ENCODE measurements around the gene ASIC1.

The ASIC1 gene

DNA sequence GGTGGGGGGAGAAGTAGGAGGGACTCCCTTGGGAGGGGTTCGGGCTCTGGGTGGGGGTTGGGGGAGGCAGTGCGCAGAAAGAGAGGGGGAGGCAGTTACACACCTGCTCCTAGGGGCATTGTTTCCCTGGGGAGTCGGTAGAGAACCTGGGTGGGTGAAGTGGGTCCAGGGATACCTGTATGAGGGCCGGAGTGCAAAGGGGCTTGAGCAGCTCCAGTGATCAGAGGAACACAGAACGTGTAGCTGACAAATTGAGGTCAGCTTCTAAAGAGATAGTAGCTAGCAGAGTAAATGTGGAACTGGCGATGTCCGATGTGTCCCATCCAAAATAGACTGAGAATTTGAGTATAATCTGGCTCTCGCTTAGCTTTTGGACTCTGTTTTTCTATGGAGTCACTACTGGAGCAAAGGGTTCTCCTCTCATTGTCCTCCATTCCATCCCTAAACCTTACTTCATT lies 28.2 kb downstream of the ASIC1 start:
- DNase-seq, result no peak

DNA sequence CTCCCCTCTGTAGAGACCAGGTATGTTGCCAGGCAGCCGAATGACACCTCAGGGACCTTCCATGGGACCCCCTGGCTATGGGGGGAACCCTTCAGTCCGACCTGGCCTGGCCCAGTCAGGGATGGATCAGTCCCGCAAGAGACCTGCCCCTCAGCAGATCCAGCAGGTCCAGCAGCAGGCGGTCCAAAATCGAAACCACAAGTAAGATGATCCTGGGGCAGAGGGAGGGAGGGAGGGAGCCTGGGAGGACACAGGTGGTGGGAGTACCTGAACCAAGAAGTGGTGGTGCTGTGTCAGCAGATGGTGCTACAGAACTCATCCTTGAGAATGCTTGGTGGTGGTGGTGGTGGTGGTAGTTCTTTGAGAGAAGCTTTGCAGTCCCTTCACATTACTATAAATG lies 28.8 kb downstream of the ASIC1 start:
- no peak for DNase-seq

DNA sequence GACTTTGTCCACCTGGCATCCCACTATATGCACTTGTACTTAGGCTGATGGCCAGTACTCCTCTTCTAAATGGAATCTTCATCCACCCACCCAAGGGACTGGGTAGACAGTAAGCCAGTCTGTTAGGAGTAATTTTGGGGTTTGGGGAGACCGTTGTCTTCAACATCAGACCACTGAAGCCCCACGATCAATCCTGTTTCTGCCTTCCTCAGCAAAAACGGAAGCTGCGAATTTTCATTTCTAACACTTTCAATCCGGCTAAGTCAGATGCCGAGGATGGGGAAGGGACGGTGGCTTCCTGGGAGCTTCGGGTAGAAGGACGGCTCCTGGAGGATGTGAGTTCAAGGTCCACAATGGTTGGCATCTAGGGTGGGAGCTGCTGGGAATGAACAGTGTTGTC lies 29.8 kb downstream of the ASIC1 start:
- no peak for DNase-seq

DNA sequence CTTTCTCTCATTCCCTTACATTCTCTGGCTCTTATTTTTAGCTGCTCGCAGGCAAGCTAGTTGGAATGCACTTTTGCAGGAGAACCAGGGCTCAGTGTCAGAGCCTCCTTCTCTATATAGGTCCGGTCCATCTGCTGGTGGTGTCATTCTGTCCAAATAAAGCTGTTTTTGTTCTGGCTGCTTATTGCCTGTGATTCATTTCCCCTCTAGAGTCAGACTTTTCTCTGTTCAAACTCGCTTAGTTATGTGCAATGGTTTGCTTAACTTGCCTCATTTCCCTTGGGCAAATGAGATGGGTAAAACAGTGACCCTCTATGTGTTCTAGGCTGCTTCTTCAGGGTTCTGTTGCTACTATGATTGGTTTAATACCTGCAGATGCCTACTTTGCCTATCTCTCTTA lies 30.6 kb downstream of the ASIC1 start:
- DNase-seq, result no peak

GRCh38 chr12:50088577-50089335 lies 31.4 kb downstream of the ASIC1 start:
- peak; percentile 45 for DNase-seq

- no peak for DNase-seq
Observed at GRCh38 chr12:50089730-50090129, 32.3 kb downstream of the ASIC1 start.

GRCh38 chr12:50090391-50090790 lies 33.0 kb downstream of the ASIC1 start:
- no peak for DNase-seq

DNA sequence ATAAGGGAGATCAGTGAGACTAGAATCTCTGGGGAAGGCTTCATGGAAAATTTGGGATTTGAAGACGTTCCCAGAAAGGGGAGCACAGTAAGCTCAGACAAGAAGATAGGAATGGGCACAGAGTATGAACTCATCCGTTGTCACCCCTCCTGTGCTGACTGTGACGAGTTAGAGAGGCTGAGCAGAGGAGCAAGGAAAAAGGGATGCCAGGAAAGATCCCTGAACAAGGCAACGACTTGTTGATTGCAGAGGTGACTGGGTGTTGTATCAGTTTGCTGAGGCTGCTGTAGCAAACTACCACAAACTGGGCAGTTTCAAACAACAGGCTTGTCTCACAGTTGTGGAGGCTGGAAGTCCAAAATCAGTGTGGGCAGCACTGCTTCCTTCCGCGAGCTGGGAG lies 40.6 kb downstream of the ASIC1 start:
- no peak for DNase-seq

DNA sequence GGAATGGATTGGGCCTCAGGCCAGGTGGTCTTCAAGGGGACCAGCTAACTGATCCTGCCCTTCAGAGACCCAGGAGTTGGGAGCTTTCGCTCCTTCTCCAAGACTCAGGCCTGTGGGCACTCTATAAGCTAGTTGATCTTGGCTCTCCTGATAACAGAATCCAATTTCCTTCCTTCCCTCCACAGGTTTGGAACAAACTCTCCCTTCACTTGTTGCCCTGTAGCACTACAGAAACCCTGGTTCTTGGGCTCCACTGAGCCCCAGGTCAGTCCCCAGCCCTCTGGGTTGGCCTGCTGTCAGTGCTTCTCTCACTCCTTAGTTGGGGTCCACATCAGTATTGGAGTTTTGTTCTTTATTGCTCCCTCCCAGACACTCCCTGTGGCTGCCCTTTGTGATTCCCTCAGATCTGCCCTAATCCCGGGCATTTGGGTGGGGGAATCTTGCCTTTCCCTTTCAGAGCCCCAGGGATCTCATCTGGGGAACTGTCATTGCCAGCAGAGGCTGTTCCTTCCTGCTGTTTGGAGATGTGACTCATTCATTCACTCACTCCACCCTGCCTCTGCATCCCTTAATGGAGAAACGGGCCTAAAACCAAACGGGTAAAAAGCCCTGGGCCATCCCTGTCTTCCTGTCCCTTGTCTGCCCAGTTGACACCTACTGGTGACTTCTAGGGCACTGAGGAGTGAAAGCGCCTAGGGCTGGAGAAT lies 42.1 kb downstream of the ASIC1 start:
- DNase-seq, result no peak

GRCh38 chr12:50100561-50100960 lies 43.2 kb downstream of the ASIC1 start:
- no peak for DNase-seq

DNA sequence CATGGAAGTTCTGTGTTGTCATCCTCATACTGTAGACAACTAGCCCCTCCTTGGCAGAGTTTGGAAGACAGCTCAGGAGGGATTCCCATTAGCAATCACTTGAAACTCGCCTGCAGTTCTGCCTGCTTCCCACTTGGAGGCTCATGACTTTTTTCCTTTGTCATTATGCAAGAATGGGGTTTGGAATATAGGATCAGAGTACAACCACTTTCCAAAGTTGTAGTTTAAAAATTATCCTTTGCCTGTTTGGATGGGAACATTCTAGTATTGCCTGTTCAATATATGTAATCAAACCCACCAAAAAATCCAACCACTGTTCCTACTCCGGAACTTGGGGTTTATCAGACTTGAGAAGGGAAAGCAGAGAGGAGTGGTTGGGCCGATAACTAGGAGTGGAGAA lies 44.3 kb downstream of the ASIC1 start:
- DNase-seq, result peak; percentile 22

DNA sequence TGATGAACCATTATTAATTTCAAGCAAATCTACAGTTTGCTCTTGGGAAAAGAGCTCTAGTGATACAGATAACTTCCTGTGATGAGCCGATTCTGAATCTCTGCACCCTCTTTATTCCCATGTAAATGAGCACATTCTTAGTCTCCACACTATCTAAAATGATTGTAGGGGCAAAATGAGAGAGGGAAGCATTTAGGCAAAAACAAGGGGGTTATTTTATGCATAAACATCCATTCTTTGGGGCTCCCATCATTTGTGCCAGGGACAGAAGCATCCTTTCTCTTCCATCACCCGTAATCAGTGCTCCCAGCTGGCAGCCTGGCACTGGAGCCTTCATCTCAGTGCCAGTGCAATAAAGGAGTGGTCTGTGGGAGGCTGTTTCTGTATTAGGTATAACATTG lies 44.7 kb downstream of the ASIC1 start:
- DNase-seq, result peak; percentile 52

DNA sequence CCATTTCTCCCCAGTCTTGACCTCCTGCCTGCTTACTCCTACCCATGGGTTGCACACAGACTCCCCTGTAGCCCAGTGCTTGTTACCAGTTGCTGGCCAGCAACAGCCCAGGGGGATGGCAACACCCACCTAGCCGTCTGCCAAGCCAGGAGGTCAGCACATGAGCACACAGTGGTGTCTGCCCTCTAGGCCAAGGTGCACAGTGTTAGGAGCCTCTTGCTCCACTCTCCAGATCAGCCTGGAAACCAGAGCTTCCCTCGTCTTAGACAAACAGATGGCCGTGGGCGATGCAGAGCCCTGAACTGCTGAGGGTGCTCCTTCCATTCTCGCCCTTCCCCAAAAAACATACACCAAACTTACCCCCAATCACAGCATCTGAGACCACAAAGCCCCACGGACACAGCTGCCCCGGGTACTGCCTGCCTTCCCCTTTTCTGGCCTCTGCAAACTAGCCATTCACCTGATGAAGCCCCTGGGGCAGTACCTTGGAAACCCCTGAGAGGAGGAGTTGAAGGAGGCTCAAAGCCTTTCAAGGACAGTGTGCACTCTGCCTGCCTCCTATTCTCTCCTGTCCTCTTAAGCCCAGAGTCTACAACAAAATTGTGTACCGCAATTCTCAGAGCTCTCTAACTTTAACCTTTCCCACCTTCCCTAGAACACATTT lies 45.4 kb downstream of the ASIC1 start:
- no peak for DNase-seq

DNA sequence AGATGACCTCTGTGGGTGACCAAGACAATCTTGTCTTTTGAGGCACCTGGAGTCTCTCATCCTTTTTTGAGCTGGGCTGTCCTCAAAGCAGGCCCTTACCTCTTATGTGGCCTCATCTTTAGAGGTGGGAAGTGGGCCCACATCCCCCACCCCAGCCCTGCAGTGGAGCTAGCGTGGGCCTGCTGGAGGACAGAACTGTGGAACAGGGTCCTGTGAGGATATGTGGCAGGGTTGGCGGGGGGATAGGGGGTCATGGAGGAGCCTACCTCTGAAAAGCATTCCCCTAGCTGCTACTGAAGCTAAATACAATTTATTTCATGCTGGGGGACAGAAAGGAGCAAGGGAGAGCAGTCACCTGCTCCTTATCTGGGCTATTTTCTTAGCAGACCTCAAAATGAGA lies 46.0 kb downstream of the ASIC1 start:
- DNase-seq, result no peak

DNA sequence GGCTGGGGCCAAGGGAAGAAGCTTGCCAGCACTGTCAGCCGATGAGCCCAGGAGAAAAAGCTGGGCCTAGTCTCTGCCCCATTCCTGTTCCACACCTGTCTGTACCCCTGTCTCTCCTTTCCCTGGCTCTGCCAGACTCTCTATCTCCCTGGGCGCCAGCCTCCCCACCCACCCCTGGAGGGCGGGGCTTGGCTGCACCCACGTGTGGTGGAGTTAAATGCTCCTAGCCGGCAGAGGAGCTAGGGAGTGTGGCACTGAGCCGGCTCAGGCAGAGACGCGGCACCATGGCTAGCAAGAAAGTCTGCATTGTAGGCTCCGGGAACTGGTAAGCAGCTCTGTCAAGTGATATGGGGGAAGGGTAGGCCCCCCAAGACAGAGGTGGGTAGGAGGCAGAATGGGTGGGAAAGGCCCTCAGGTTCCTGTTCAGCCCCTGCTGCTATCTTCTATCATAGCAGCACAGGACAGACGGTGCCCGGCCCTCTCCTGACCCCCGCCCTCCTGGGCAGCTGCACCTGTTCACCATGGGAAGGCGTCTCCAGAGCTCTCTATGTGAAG lies 46.4 kb downstream of the ASIC1 start, which contains the start of gene GPD1:
TSS of gene GPD1 (plus strand) at position 242 of the 555 bp plus-strand sequence. CDS start at position 285, 43 bp downstream.
- peak; percentile 72 for DNase-seq

GRCh38 chr12:50104417-50105366 lies 47.3 kb downstream of the ASIC1 start:
- DNase-seq, result no peak

DNA sequence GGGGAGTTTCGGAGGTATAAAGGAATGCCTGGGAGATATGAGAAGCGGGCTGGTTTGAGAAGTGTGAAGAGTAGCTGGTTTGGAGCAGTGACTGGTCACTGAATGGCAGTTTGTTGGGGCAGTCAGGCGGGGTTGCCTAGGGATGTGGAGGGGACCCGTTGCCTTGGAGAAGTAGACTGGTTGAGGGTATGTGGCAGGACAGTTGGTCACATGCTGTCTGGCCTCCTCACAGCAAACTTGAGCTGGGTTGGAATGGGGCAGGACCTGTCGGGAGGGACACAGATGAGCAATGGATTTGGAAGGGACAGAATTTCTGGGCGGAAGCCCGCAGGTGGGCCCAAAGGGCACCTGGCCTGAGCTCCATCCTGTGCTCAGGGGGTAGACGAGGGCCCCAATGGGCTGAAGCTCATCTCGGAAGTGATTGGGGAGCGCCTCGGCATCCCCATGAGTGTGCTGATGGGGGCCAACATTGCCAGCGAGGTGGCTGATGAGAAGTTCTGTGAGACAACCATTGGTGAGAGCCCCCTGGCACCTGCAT lies 48.6 kb downstream of the ASIC1 start:
- DNase-seq, result no peak

GRCh38 chr12:50106907-50107306 lies 49.5 kb downstream of the ASIC1 start:
- DNase-seq, result no peak

- DNase-seq, result no peak
Observed at GRCh38 chr12:50107416-50108268, 50.2 kb downstream of the ASIC1 start.

DNA sequence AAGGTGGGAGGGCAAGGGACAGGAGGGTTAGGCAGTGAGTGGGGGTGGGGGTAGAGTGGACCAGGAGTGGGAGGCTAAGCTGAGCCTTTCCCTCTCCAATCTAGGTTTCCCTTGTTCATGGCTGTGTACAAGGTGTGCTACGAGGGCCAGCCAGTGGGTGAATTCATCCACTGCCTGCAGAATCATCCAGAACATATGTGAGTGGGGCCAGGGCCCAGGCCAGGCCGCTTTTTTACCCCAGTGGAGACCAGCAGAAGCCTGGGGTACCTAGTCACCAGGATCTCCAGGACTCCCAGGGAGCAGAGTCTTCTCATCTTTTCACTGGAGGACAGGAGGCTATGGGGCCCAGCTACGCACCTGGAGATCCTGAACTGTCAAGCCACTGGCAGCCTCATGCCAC lies 51.9 kb downstream of the ASIC1 start:
- no peak for DNase-seq
